Panc1 (cell line): ENCODE data around the gene PFKFB3. TPM values are rescaled to one million over a fixed set of nuclear protein-coding genes. Genes with fewer than 3 reads are reported as not detected.
"Not testable (repeated sequence)": the region's sequence is repeated elsewhere in the genome, so short reads cannot be mapped to it uniquely, and the experiment has no call there.

Experiments
- ATAC-seq: fragments of 200-7000 bp; cut with Tn5 transposase; 2 replicates; pipeline ENCODE4 v1.9.1; 2020; ENCODE audit warnings: mild to moderate bottlenecking, moderate library complexity
- BruUV-seq: library from RNA; stranded (reverse); fragments of 400-500 nt; replicated peaks from 2 replicates; lab custom pipeline; 2021; lab: Mats Ljungman, UMichigan
- CTCF ChIA-PET: fragments of 300-600 bp; sonication (Branson Sonifier 250); formaldehyde crosslinking; loops from one replicate; lab custom pipeline; 2022; ENCODE audit warnings: antibody characterized with exemption; lab: Charles Lee
- POLR2A ChIA-PET: fragments of 300-600 bp; sonication (Branson Sonifier 250); formaldehyde crosslinking; loops from one replicate; lab custom pipeline; 2022; ENCODE audit warnings: antibody characterized with exemption; lab: Charles Lee
- DNase-seq: peaks from one replicate; pipeline ENCODE4 v3.0.0-alpha.2; 2010; ENCODE audit warnings: low read depth, low spot score
- H3K27ac ChIP-seq: 2 replicates; pipeline ENCODE4 v1.5.1; 2011; ENCODE audit warnings: mild to moderate bottlenecking, low read length, inconsistent platforms
- H3K27me3 ChIP-seq: fragments of 200-500 bp; sonication (Bioruptor generic); 2 replicates; pipeline ENCODE4 v1.6.0; 2014; ENCODE audit warnings: low read length, inconsistent platforms; ENCODE audit not compliant: control insufficient read depth, insufficient read depth
- H3K36me3 ChIP-seq: fragments of 200-500 bp; sonication (Bioruptor generic); 2 replicates; pipeline ENCODE4 v1.5.1; 2014; ENCODE audit warnings: inconsistent platforms, mild to moderate bottlenecking, low read length, moderate library complexity; ENCODE audit not compliant: control insufficient read depth, insufficient read depth
- H3K4me1 ChIP-seq: 2 replicates; pipeline ENCODE4 v1.5.1; 2011; ENCODE audit warnings: inconsistent platforms, mild to moderate bottlenecking, low read length, moderate library complexity; ENCODE audit not compliant: control insufficient read depth, insufficient read depth
- H3K4me3 ChIP-seq, 2 experiments: 2 replicates each; pipeline ENCODE4 v1.5.1; 2011 to 2012; ENCODE audit warnings: low read depth in 2 of 2, low read length in 2 of 2, mild to moderate bottlenecking in 2 of 2, inconsistent platforms in 1 of 2, moderate library complexity in 1 of 2
- H3K9me3 ChIP-seq: fragments of 200-500 bp; sonication (Bioruptor generic); 2 replicates; pipeline ENCODE4 v1.5.1; 2014; ENCODE audit warnings: low read depth, mild to moderate bottlenecking, inconsistent platforms, low read length, moderate library complexity; ENCODE audit not compliant: control insufficient read depth, insufficient read depth
- CTCF ChIP-seq: fragments of 450-650 bp; IDR thresholded peaks from 2 replicates; pipeline ENCODE4 v1.5.1; 2017; ENCODE audit warnings: mild to moderate bottlenecking
- POLR2AphosphoS5 ChIP-seq: IDR thresholded peaks from 2 replicates; pipeline ENCODE4 v1.6.1; 2012; ENCODE audit warnings: mild to moderate bottlenecking, low read depth, low read length, moderate library complexity
- SIN3A ChIP-seq: IDR thresholded peaks from 2 replicates; pipeline ENCODE4 v1.6.1; 2012; ENCODE audit warnings: low read depth, mild to moderate bottlenecking, low read length, moderate library complexity, borderline replicate concordance; ENCODE audit not compliant: insufficient read depth
- TCF7L2 ChIP-seq: IDR thresholded peaks from 2 replicates; pipeline ENCODE4 v1.6.1; 2011; ENCODE audit warnings: mild to moderate bottlenecking, low read depth, low read length, inconsistent platforms
- in situ Hi-C: cut with HindIII; loops from 2 replicates; pipeline ENCODE4 v1.10.0; 2016; ENCODE audit warnings: low sequenced_read_pairs, low pct_unique_long_range_greater_than_20kb
- intact Hi-C: fragments of 100-400 bp; cut with micrococcal nuclease; formaldehyde crosslinking; loops from one replicate; pipeline ENCODE4 v1.10.0; 2022; ENCODE audit not compliant: unreplicated experiment
- total RNA-seq: library from RNA; stranded (reverse); gene quantifications from one replicate; pipeline ENCODE4 v1.2.1, GENCODE V29; 2021; ENCODE audit not compliant: unreplicated experiment
- TF ChIP-seq, protein P1 (sequence below), 2 experiments: IDR thresholded peaks; 2 replicates each; pipeline ENCODE4 v1.6.1; 2011 to 2012; ENCODE audit warnings: low read depth in 2 of 2, control low read depth in 1 of 2, low read length in 1 of 2, mild to moderate bottlenecking in 1 of 2, moderate library complexity in 1 of 2; ENCODE audit not compliant: insufficient read depth in 1 of 2

PFKFB3 gene
- total RNA-seq, 1 experiment from 2014 or later = 17.1 TPM

GRCh38 chr10:6237199-6237530, 34.4 kb downstream of the PFKFB3 start:
- in situ Hi-C loops (no loop called here), intact Hi-C loops (no loop called here)
- TF ChIP-seq, protein P1, sequence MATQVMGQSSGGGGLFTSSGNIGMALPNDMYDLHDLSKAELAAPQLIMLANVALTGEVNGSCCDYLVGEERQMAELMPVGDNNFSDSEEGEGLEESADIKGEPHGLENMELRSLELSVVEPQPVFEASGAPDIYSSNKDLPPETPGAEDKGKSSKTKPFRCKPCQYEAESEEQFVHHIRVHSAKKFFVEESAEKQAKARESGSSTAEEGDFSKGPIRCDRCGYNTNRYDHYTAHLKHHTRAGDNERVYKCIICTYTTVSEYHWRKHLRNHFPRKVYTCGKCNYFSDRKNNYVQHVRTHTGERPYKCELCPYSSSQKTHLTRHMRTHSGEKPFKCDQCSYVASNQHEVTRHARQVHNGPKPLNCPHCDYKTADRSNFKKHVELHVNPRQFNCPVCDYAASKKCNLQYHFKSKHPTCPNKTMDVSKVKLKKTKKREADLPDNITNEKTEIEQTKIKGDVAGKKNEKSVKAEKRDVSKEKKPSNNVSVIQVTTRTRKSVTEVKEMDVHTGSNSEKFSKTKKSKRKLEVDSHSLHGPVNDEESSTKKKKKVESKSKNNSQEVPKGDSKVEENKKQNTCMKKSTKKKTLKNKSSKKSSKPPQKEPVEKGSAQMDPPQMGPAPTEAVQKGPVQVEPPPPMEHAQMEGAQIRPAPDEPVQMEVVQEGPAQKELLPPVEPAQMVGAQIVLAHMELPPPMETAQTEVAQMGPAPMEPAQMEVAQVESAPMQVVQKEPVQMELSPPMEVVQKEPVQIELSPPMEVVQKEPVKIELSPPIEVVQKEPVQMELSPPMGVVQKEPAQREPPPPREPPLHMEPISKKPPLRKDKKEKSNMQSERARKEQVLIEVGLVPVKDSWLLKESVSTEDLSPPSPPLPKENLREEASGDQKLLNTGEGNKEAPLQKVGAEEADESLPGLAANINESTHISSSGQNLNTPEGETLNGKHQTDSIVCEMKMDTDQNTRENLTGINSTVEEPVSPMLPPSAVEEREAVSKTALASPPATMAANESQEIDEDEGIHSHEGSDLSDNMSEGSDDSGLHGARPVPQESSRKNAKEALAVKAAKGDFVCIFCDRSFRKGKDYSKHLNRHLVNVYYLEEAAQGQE (IDR thresholded peaks at IDR 0.05; ENCODE audit: insufficient read depth in 1 of 2, low read depth in 2 of 2, low read length in 1 of 2) = no peak
- DNase-seq = no peak
- ATAC-seq = no peak
- BruUV-seq = no TSS peak
- no peaks in the 10 kb centered on the region; the same call in 1 of the 2 replicates for H3K36me3 ChIP-seq
- H3K4me1 ChIP-seq = no peaks in the 10 kb centered on the region
- H3K9me3 ChIP-seq = no peaks in the 10 kb centered on the region
- CTCF ChIA-PET = no interaction called here
- no peak overlapping the region for H3K27ac ChIP-seq
- no peaks in the 10 kb centered on the region for H3K27me3 ChIP-seq
- POLR2A ChIA-PET = no interaction called here
- no peak overlapping the region for H3K4me3 ChIP-seq

DNA sequence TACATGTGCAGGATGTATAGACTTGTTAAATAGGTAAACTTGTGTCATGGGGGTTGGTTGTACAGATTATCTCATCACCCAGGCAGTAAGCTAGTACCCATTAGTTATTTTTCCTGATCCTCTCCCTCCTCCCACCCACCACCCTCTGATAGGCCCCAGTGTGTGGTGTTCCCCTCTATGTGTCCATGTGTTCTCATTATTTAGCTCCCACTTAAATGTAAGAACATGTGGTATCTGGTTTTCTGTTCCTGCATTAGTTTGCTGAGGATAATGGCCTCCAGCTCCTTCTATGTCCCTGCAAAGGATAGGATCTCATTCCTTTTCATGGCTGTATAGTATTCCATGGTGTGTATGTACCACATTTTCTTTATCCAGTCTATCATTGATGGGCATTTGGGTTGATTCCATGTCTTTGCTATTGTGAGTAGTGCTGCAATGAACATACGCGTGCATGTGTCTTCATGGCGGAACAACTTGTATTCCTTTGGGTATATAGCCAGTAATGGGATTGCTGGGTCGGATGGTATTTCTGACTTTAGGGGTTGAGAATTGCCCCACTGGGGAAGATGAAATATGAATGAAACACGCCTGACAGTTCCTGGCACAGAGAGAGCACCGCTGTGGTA, 36.0 kb downstream of the PFKFB3 start:
- H3K27ac ChIP-seq, in situ Hi-C loops, BruUV-seq, H3K27me3 ChIP-seq, POLR2A ChIA-PET, ATAC-seq, CTCF ChIA-PET, H3K36me3 ChIP-seq, H3K9me3 ChIP-seq, DNase-seq, H3K4me3 ChIP-seq, H3K4me1 ChIP-seq, intact Hi-C loops: not testable (repeated sequence)

DNA sequence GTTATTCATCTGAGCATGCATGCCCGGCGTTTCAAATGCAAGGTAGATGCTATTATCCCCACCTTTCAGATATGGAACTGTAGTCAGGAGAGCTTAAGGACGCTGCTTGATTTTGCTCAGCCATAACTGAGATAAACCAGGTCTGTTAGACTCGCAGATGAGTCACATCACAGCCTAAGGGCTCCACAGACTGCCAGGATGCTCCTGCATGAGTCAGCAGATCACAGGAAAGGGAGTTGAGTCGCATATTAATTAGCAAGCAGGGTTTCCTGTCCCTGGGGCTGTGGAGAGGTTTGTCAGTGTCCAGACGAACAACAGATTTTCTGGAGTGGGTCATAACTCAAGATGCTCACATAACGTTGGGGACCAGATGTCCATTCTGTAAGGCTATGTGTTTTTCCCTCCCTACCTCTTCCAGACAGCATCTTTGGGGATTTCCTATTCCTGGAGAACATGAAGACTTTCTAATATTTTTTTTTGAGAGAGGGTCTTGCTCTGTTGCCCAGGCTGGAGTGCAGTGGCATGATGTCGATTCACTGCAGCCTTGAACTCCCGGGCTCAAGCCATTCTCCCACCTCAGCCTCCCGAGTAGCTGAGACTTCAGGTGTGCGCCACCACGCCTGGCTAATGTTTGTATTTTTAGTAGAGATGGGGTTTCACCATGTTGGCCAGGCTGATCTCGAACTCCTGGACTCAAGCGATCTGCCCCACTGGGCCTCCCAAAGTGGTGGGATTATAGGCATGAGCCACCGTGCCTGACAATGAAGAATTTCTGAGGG, 36.7 kb downstream of the PFKFB3 start:
- BruUV-seq = no TSS peak
- H3K27ac ChIP-seq = no peak overlapping the region
- intact Hi-C loops (no loop called here), in situ Hi-C loops (no loop called here)
- no peaks in the 10 kb centered on the region for H3K9me3 ChIP-seq
- POLR2A ChIA-PET = no interaction called here
- H3K4me3 ChIP-seq = no peak overlapping the region
- CTCF ChIA-PET = no interaction called here
- no peak for TF ChIP-seq POLR2AphosphoS5
- no peak for TF ChIP-seq TCF7L2
- H3K36me3 ChIP-seq = no peaks in the 10 kb centered on the region
- ATAC-seq (peak; percentile 94), DNase-seq (peak; percentile 62)
- no peaks in the 10 kb centered on the region for H3K4me1 ChIP-seq
- no peaks in the 10 kb centered on the region for H3K27me3 ChIP-seq

GRCh38 chr10:6240254-6240653, 37.5 kb downstream of the PFKFB3 start:
- H3K27me3 ChIP-seq = no peaks in the 10 kb centered on the region
- H3K4me1 ChIP-seq = no peaks in the 10 kb centered on the region
- no peak for ATAC-seq
- in situ Hi-C loops = no loop called here
- intact Hi-C loops = no loop called here
- no peaks in the 10 kb centered on the region for H3K36me3 ChIP-seq
- DNase-seq = no peak
- ChIA-PET POLR2A (no interaction called here), CTCF (no interaction called here)
- no peak overlapping the region for H3K4me3 ChIP-seq
- no TSS peak for BruUV-seq
- no peaks in the 10 kb centered on the region for H3K9me3 ChIP-seq
- H3K27ac ChIP-seq = no peak overlapping the region
- TF ChIP-seq, protein P1 (IDR thresholded peaks at IDR 0.05; ENCODE audit: insufficient read depth in 1 of 2, low read depth in 2 of 2, low read length in 1 of 2) = no peak
- no peak for TF ChIP-seq POLR2AphosphoS5
- TF ChIP-seq CTCF = no peak
- no peak for TF ChIP-seq TCF7L2
- no peak for TF ChIP-seq SIN3A
